Head of caudate nucleus (tissue), 42 donors: ENCODE results near the gene SIL1.
A peak's percentile ranks its signal among the peaks of the same experiment; 100 is the strongest.

ENCODE experiments used
- DNase-seq, 42 donors: peaks; one replicate each; pipeline versions ENCODE4 v3.0.0 to v3.0.0-alpha.2; 2020 to 2021; ENCODE audit warnings: mixed read lengths in 7 of 42
- intact Hi-C: fragments of 100-400 bp; cut with DNase I; formaldehyde crosslinking; loops from one replicate; pipeline ENCODE4 v1.15.0; 2022

Gene SIL1

GRCh38 chr5:138956801-138957200 is 241.4 kb downstream of the SIL1 start:
- no peak for DNase-seq
- intact Hi-C loops = no loop called here

- intact Hi-C loops = no loop called here
Measured at GRCh38 chr5:138955671-138956295, 242.4 kb downstream of the SIL1 start.

GRCh38 chr5:138955013-138955660 is 243.0 kb downstream of the SIL1 start:
- peak in 22 of 42 donors; percentile 41 to 75 (median 59) for DNase-seq
- intact Hi-C loops = no loop called here

More at GRCh38 chr5:138955671-138956295, 242.4 kb downstream of the SIL1 start:
- DNase-seq = no peak

- intact Hi-C loops = no loop called here
- DNase-seq = peak in 2 of 42 donors; percentile 38 to 42
Measured at GRCh38 chr5:138954257-138955012, 243.7 kb downstream of the SIL1 start.

GRCh38 chr5:138953387-138954256 is 244.5 kb downstream of the SIL1 start:
- intact Hi-C loops = no loop called here

GRCh38 chr5:138952962-138953361 is 245.2 kb downstream of the SIL1 start:
- intact Hi-C loops = no loop called here
- peak in 2 of 42 donors; percentile 22 to 41 for DNase-seq

More at GRCh38 chr5:138953387-138954256, 244.5 kb downstream of the SIL1 start:
- DNase-seq = peak; percentile 78 to 97 (median 92)

GRCh38 chr5:138951986-138952735 is 246.0 kb downstream of the SIL1 start:
- intact Hi-C loops = no loop called here
- DNase-seq = peak in 4 of 42 donors; percentile 17 to 49 (median 42)

GRCh38 chr5:138951091-138951985 is 246.8 kb downstream of the SIL1 start:
- intact Hi-C loops = no loop called here
- peak in 2 of 42 donors; percentile 14 to 36 for DNase-seq

GRCh38 chr5:138950421-138951031 is 247.6 kb downstream of the SIL1 start:
- DNase-seq = peak in 26 of 42 donors; percentile 34 to 83 (median 64)
- intact Hi-C loops = no loop called here

GRCh38 chr5:138949988-138950387 is 248.2 kb downstream of the SIL1 start:
- peak in 2 of 42 donors; percentile 17 to 45 for DNase-seq
- intact Hi-C loops = loop anchor here (10.0 kb wide), 1 partner anchor 245 kb away; the partner anchor contains the start of gene SIL1

GRCh38 chr5:138949223-138949574 is 249.0 kb downstream of the SIL1 start:
- no peak for DNase-seq
- intact Hi-C loops = loop anchor here (10.0 kb wide), 1 partner anchor 246 kb away; the partner anchor contains the start of gene SIL1

GRCh38 chr5:138948471-138949222 is 249.5 kb downstream of the SIL1 start:
- intact Hi-C loops = loop anchor here (10.0 kb wide), 1 partner anchor 246 kb away; the partner anchor contains the start of gene SIL1
- DNase-seq = peak in 6 of 42 donors; percentile 35 to 67 (median 42)

- intact Hi-C loops = loop anchor here (10.0 kb wide), 1 partner anchor 247 kb away; the partner anchor contains the start of gene SIL1
- peak in 2 of 42 donors; percentile 24 to 38 for DNase-seq
Measured at GRCh38 chr5:138947780-138948179, 250.4 kb downstream of the SIL1 start.

- intact Hi-C loops = loop anchor here (10.0 kb wide), 1 partner anchor 248 kb away; the partner anchor contains the start of gene SIL1
- DNase-seq = peak in 1 of 42 donors; percentile 22
Measured at GRCh38 chr5:138946831-138947560, 251.2 kb downstream of the SIL1 start.

- peak in 41 of 42 donors; percentile 47 to 85 (median 73) for DNase-seq
- intact Hi-C loops = loop anchor here (10.0 kb wide), 1 partner anchor 249 kb away; the partner anchor contains the start of gene SIL1
Measured at GRCh38 chr5:138946241-138946623, 251.9 kb downstream of the SIL1 start.
